ENCODE results near the gene RBSN. TPM values are rescaled to one million over a fixed set of nuclear protein-coding genes. Genes with fewer than 3 reads are reported as not detected.
A peak's percentile ranks its signal among the peaks of the same experiment; 100 is the strongest.

The RBSN gene
- total RNA-seq, 1 donor from 2014 or later = 17.3 TPM

GRCh38 chr3:15097891-15098290 lies 1.1 kb downstream of the RBSN start:
- intact Hi-C loops (cut with micrococcal nuclease) = no loop called here
- TF ChIP-seq CTCF (IDR thresholded peaks at IDR 0.05; ENCODE audit: borderline replicate concordance) = no peak
- Histone ChIP-seq H3K27me3 (ENCODE audit: low read depth) (no peaks in the 10 kb centered on the region), H3K4me1 (peaks cover 46% of the 10 kb centered on the region), H3K4me3 (peak overlapping the region; percentile 83), H3K9me3 (replicated peaks) (no peaks in the 10 kb centered on the region), H3K36me3 (peaks cover 33% of the 10 kb centered on the region), H3K27ac (replicated peaks) (no peak overlapping the region)
- DNase-seq = no peak

DNA sequence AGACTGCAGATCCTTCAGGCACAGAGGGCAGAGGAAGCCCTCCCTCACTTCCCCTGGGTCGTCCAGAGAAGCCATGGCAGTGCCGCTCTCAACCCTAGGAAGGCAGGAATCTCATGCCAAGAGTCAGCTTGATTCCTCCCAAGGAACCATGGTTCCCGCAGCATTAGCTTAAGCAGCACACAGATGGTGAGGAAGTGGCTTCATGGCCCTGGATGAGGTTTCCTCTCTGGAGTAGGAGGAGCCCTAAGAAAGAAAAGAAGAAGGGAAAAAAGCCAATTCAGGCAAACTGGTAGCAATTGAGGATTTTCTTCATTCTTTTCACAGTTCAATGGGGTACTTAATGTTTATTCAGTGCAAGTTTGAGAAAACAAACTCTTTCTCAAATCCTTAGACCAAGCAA lies 2.9 kb downstream of the RBSN start:
- no peak for TF ChIP-seq CTCF (IDR thresholded peaks at IDR 0.05; ENCODE audit: borderline replicate concordance)
- Histone ChIP-seq H3K27ac (replicated peaks) (no peak overlapping the region), H3K36me3 (peaks cover 45% of the 10 kb centered on the region), H3K9me3 (replicated peaks) (no peaks in the 10 kb centered on the region), H3K27me3 (ENCODE audit: low read depth) (no peaks in the 10 kb centered on the region), H3K4me1 (peaks cover 37% of the 10 kb centered on the region), H3K4me3 (no peak overlapping the region)
- DNase-seq = no peak
- intact Hi-C loops (cut with micrococcal nuclease) = no loop called here

DNA sequence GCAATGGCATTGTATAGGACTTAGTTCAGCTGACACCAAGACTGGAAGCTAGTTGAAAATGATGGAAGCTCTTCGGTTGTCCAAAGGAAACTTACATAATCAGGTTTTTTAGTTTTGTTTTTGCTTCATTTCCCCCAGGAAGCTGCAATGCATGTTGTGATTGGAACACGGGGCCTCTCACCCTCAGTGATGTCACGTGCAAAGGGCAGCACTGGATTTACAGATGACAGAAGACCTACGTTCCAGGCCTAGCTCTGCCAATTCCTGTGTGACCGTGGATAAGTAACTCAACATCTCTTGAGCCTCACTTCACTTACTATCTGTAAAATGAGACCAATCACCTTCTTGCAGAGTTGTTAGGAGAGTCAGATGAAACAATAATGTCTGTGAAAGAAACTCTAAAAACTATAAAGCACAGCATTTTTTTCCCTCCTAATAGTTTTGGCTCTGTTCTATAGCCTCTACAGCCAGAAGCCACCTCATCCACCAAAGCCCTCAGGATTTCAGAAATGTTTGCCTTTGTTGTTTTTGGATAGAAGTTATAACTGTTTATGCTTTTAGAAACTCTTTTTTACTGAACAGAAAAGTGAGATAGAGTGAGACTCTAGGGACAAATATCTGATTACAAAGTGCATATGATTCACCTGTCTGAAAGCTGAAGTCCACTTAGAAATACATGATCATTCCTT lies 4.6 kb downstream of the RBSN start:
- no peak for DNase-seq
- intact Hi-C loops (cut with micrococcal nuclease) = no loop called here

GRCh38 chr3:15092686-15093085 lies 6.3 kb downstream of the RBSN start:
- no peak for TF ChIP-seq CTCF (IDR thresholded peaks at IDR 0.05; ENCODE audit: borderline replicate concordance)
- H3K4me3 ChIP-seq = no peak overlapping the region
- DNase-seq = no peak
- no peaks in the 10 kb centered on the region for H3K27me3 ChIP-seq (ENCODE audit: low read depth)
- no peaks in the 10 kb centered on the region for H3K9me3 ChIP-seq (replicated peaks)
- H3K4me1 ChIP-seq = peaks cover 17% of the 10 kb centered on the region
- H3K36me3 ChIP-seq = peaks cover 78% of the 10 kb centered on the region
- no peak overlapping the region for H3K27ac ChIP-seq (replicated peaks)
- intact Hi-C loops (cut with micrococcal nuclease) = no loop called here

More for the DNA sequence above, 4.6 kb downstream of the RBSN start:
- no peak for TF ChIP-seq CTCF (IDR thresholded peaks at IDR 0.05; ENCODE audit: borderline replicate concordance)
- peaks cover 31% of the 10 kb centered on the region for H3K4me1 ChIP-seq
- no peaks in the 10 kb centered on the region for H3K9me3 ChIP-seq (replicated peaks)
- no peak overlapping the region for H3K27ac ChIP-seq (replicated peaks)
- no peaks in the 10 kb centered on the region for H3K27me3 ChIP-seq (ENCODE audit: low read depth)
- no peak overlapping the region for H3K4me3 ChIP-seq
- peaks cover 61% of the 10 kb centered on the region for H3K36me3 ChIP-seq

- Histone ChIP-seq H3K9me3 (replicated peaks) (no peaks in the 10 kb centered on the region), H3K27ac (replicated peaks) (no peak overlapping the region), H3K4me3 (no peak overlapping the region), H3K27me3 (ENCODE audit: low read depth) (no peaks in the 10 kb centered on the region), H3K4me1 (peaks cover 7% of the 10 kb centered on the region), H3K36me3 (peaks cover 88% of the 10 kb centered on the region)
- no peak for TF ChIP-seq CTCF (IDR thresholded peaks at IDR 0.05; ENCODE audit: borderline replicate concordance)
- intact Hi-C loops (cut with micrococcal nuclease) = no loop called here
- DNase-seq = no peak
These were observed 7.4 kb downstream of the RBSN start for GRCh38 chr3:15091575-15091974.

Measured in left ventricle myocardium inferior (tissue), 1 donor.